ENCODE results near the gene ZNF398.

- TF ChIP-seq POLR2A (conservative IDR thresholded peaks at IDR 0.05) (no peak), MECOM (CRISPR knock-in tag; IDR thresholded peaks at IDR 0.05) (no peak), XRCC5 (IDR thresholded peaks at IDR 0.05; ENCODE audit: low read depth, low read length) (no peak), CTCF (IDR thresholded peaks at IDR 0.05 in 2 of 3, conservative IDR thresholded peaks at IDR 0.05 in 1 of 3; ENCODE audit: insufficient read depth in 2 of 3, low read depth in 1 of 3, low read length in 3 of 3) (no peak)
Measured at GRCh38 chr7:149188637-149189259, 41.5 kb downstream of the ZNF398 start.

Data from K562 (cell line).